Caco-2 (cell line): ENCODE data around the gene GARIN1A. TPM values are rescaled to one million over a fixed set of nuclear protein-coding genes. Genes with fewer than 3 reads are reported as not detected.
"Not testable (repeated sequence)": the region's sequence is repeated elsewhere in the genome, so short reads cannot be mapped to it uniquely, and the experiment has no call there.

Experiments
- BruUV-seq: library from RNA; stranded (reverse); fragments of 400-500 nt; replicated peaks from 2 replicates; lab custom pipeline; 2021; lab: Mats Ljungman, UMichigan
- CTCF ChIA-PET: fragments of 300-600 bp; sonication (Branson Sonifier 250); formaldehyde crosslinking; loops from one replicate; lab custom pipeline; 2022; ENCODE audit warnings: antibody characterized with exemption; lab: Charles Lee
- POLR2A ChIA-PET: fragments of 300-600 bp; sonication (Branson Sonifier 250); formaldehyde crosslinking; loops from one replicate; lab custom pipeline; 2022; ENCODE audit warnings: antibody characterized with exemption; lab: Charles Lee
- DNase-seq, 2 experiments: peaks; one replicate each; pipeline versions ENCODE4 v3.0.0 to v3.0.0-alpha.2; 2020 to 2022
- H3K27me3 ChIP-seq: replicated peaks from 2 replicates; pipeline ENCODE4 v1.6.0; 2011; ENCODE audit warnings: low read length; ENCODE audit not compliant: control insufficient read depth, insufficient read depth
- H3K36me3 ChIP-seq: 2 replicates; pipeline ENCODE4 v1.5.1; 2011; ENCODE audit warnings: low read length; ENCODE audit not compliant: control insufficient read depth, insufficient read depth
- H3K4me1 ChIP-seq: fragments of 250-450 bp; sonication (Bioruptor Pico); 2 replicates; pipeline ENCODE4 v1.5.1; 2020; ENCODE audit warnings: mild to moderate bottlenecking
- H3K4me3 ChIP-seq: 2 replicates; pipeline ENCODE4 v1.5.1; 2011; ENCODE audit warnings: low read depth, mild to moderate bottlenecking, control low read depth, low read length
- H3K9me3 ChIP-seq: fragments of 250-450 bp; sonication (Bioruptor Pico); 2 replicates; pipeline ENCODE4 v1.5.1; 2020; ENCODE audit warnings: mild to moderate bottlenecking, moderate library complexity
- H3K27ac Mint-ChIP-seq: one replicate; pipeline ENCODE4 v1.8.0; 2022; ENCODE audit warnings: mixed read lengths; ENCODE audit not compliant: unreplicated experiment
- H3K27me3 Mint-ChIP-seq: one replicate; pipeline ENCODE4 v1.8.0; 2022; ENCODE audit warnings: mixed read lengths; ENCODE audit not compliant: insufficient read depth, unreplicated experiment
- H3K36me3 Mint-ChIP-seq: one replicate; pipeline ENCODE4 v1.8.0; 2022; ENCODE audit warnings: mild to moderate bottlenecking, mixed read lengths; ENCODE audit not compliant: insufficient read depth, unreplicated experiment
- H3K4me1 Mint-ChIP-seq: one replicate; pipeline ENCODE4 v1.8.0; 2022; ENCODE audit warnings: low read depth, mixed read lengths; ENCODE audit not compliant: unreplicated experiment
- H3K4me3 Mint-ChIP-seq: one replicate; pipeline ENCODE4 v1.8.0; 2022; ENCODE audit warnings: mild to moderate bottlenecking, moderate library complexity, mixed read lengths; ENCODE audit not compliant: unreplicated experiment
- H3K9me3 Mint-ChIP-seq: one replicate; pipeline ENCODE4 v1.8.0; 2022; ENCODE audit warnings: mixed read lengths; ENCODE audit not compliant: unreplicated experiment
- intact Hi-C: fragments of 100-400 bp; cut with micrococcal nuclease; formaldehyde crosslinking; loops from one replicate; pipeline ENCODE4 v1.10.0; 2022; ENCODE audit not compliant: unreplicated experiment
- total RNA-seq: library from RNA; stranded (reverse); gene quantifications from 2 replicates; pipeline ENCODE4 v1.2.3, GENCODE V29; 2022
- TF ChIP-seq, protein P1 (sequence below), 2 experiments: fragments of 200-600 bp in 1 of 2; IDR thresholded peaks; 1 replicate in 1 of 2; 2 replicates in 1 of 2; pipeline versions ENCODE4 v1.5.1 to v1.8.0; 2011 to 2022; ENCODE audit warnings: antibody characterized with exemption in 1 of 2, control low read depth in 1 of 2, inconsistent platforms in 1 of 2, low read depth in 1 of 2, low read length in 1 of 2, mild to moderate bottlenecking in 1 of 2, moderate library complexity in 1 of 2; ENCODE audit not compliant: insufficient read depth in 1 of 2, severe bottlenecking in 1 of 2, unreplicated experiment in 1 of 2

The GARIN1A gene
- total RNA-seq, 1 experiment from 2014 or later = 0.48 TPM

DNA sequence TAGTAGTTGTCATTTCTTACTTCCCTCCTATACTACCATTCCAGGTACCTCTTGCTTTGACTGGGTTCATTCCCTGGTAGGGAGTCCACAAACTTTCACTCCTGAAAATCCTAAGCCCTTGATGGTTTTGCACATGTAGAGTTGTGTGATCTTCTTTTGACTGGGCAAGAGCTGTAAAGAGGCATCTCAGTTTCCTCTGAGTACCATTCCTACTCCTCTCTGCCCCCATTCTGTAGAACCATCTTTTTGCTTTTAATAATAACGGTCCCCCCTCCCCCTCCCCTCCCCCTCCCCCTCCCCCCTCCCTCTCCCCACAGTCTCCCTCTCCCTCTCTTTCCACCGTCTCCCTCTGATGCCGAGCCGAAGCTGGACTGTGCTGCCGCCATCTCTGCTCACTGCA, 16.4 kb downstream of the GARIN1A start:
- no peaks in the 10 kb centered on the region for H3K9me3 Mint-ChIP-seq
- H3K36me3 Mint-ChIP-seq = no peaks in the 10 kb centered on the region
- no peaks in the 10 kb centered on the region for H3K4me1 ChIP-seq
- H3K36me3 ChIP-seq = no peaks in the 10 kb centered on the region
- H3K4me3 Mint-ChIP-seq = no peak overlapping the region
- H3K4me1 Mint-ChIP-seq = no peaks in the 10 kb centered on the region
- H3K9me3 ChIP-seq = peaks cover 4% of the 10 kb centered on the region; the same call in 1 of the 2 replicates
- no peaks in the 10 kb centered on the region for H3K27me3 ChIP-seq
- CTCF ChIA-PET = no interaction called here
- peaks cover 3% of the 10 kb centered on the region for H3K27me3 Mint-ChIP-seq
- no peak for DNase-seq
- TF ChIP-seq, protein P1, sequence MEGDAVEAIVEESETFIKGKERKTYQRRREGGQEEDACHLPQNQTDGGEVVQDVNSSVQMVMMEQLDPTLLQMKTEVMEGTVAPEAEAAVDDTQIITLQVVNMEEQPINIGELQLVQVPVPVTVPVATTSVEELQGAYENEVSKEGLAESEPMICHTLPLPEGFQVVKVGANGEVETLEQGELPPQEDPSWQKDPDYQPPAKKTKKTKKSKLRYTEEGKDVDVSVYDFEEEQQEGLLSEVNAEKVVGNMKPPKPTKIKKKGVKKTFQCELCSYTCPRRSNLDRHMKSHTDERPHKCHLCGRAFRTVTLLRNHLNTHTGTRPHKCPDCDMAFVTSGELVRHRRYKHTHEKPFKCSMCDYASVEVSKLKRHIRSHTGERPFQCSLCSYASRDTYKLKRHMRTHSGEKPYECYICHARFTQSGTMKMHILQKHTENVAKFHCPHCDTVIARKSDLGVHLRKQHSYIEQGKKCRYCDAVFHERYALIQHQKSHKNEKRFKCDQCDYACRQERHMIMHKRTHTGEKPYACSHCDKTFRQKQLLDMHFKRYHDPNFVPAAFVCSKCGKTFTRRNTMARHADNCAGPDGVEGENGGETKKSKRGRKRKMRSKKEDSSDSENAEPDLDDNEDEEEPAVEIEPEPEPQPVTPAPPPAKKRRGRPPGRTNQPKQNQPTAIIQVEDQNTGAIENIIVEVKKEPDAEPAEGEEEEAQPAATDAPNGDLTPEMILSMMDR (IDR thresholded peaks at IDR 0.05; ENCODE audit: insufficient read depth in 1 of 2, low read depth in 1 of 2, low read length in 1 of 2, severe bottlenecking in 1 of 2, unreplicated experiment in 1 of 2) = no peak
- no peak overlapping the region for H3K4me3 ChIP-seq
- intact Hi-C loops = no loop called here
- POLR2A ChIA-PET = no interaction called here
- H3K27ac Mint-ChIP-seq = no peak overlapping the region
- BruUV-seq = no TSS peak

DNA sequence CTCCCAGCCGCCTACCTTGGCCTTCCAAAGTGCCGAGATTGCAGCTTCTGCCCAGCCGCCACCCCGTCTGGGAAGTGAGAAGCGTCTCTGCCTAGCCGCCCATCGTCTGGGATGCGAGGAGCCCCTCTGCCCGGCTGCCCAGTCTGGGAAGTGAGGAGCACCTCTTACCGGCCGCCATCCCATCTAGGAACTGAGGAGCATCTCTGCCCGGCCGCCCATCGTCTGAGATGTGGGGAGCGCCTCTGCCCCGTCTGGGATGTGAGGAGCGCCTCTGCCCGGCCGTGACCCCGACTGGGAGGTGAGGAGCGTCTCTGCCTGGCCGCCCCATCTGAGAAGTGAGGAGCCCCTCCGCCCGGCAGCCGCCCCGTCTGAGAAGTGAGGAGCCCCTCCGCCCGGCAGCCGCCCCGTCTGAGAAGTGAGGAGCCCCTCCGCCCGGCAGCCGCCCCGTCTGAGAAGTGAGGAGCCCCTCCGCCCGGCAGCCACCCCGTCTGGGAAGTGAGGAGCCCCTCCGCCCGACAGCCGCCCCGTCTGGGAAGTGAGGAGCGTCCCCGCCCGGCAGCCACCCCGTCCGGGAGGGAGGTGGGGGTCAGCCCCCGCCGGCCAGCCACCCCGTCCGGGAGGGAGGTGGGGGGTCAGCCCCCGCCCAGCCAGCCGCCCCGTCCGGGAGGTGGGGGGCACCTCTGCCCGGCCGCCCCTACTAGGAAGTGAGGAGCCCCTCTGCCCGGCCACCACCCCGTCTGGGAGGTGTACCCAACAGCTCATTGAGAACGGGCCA, 17.3 kb downstream of the GARIN1A start:
- POLR2A ChIA-PET, intact Hi-C loops, CTCF ChIA-PET, H3K4me3 Mint-ChIP-seq, H3K27me3 Mint-ChIP-seq, H3K27me3 ChIP-seq, BruUV-seq, H3K27ac Mint-ChIP-seq, DNase-seq, H3K36me3 Mint-ChIP-seq, H3K9me3 Mint-ChIP-seq, H3K4me3 ChIP-seq, H3K36me3 ChIP-seq, H3K9me3 ChIP-seq, H3K4me1 ChIP-seq, H3K4me1 Mint-ChIP-seq: not testable (repeated sequence)

DNA sequence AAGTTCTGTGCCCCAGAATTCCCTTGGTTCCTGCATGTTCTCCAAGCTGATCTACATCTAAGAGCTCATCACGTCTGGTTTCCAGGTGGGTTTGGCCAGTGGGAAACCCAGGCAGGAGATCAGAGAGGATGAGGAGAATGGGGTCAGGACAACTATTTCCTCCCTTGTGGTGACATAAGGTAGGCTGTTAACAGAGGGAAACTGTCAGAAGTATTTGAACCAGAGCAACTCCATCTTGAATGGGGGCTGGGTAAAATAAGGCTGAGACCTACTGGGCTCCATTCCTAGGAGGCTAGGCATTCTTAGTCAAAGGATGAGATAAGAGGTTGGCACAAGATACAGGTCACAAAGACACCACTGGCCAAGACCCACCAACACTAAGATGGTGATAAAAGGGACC, 19.1 kb downstream of the GARIN1A start:
- H3K9me3 ChIP-seq = peaks cover 4% of the 10 kb centered on the region; the same call in 1 of the 2 replicates
- ChIA-PET POLR2A (interaction anchor here (0.6 kb wide), 1 partner anchor 10 kb away, joined by 6 read pairs; no protein-coding TSS in a partner anchor), CTCF (no interaction called here)
- Mint-ChIP-seq H3K9me3 (no peaks in the 10 kb centered on the region), H3K36me3 (no peaks in the 10 kb centered on the region), H3K4me3 (no peak overlapping the region), H3K27me3 (peaks cover 6% of the 10 kb centered on the region), H3K4me1 (no peaks in the 10 kb centered on the region), H3K27ac (no peak overlapping the region)
- no peak for DNase-seq
- H3K36me3 ChIP-seq = no peaks in the 10 kb centered on the region
- H3K4me1 ChIP-seq = no peaks in the 10 kb centered on the region
- no TSS peak for BruUV-seq
- H3K27me3 ChIP-seq = no peaks in the 10 kb centered on the region
- intact Hi-C loops = no loop called here
- no peak overlapping the region for H3K4me3 ChIP-seq
- TF ChIP-seq, protein P1 (IDR thresholded peaks at IDR 0.05; ENCODE audit: insufficient read depth in 1 of 2, low read depth in 1 of 2, low read length in 1 of 2, severe bottlenecking in 1 of 2, unreplicated experiment in 1 of 2) = no peak
